NCI-H446 treated with DMSO at 0.1 percent for 48 hours (cell line): ENCODE data around the gene S1PR3.
A peak's percentile ranks its signal among the peaks of the same experiment; 100 is the strongest.

Experiments used
- DNase-seq: peaks from one replicate; lab custom pipeline; 2025; lab: John Stamatoyannopoulos, UW

S1PR3 gene

GRCh38 chr9:88993327-88993726, 2.1 kb downstream of the S1PR3 start:
- DNase-seq: no peak

GRCh38 chr9:88993871-88994460, 2.7 kb downstream of the S1PR3 start:
- DNase-seq: no peak

GRCh38 chr9:88994469-88995199, 3.4 kb downstream of the S1PR3 start:
- no peak for DNase-seq

- no peak for DNase-seq
Observed at GRCh38 chr9:88995200-88995577, 3.9 kb downstream of the S1PR3 start.

GRCh38 chr9:88995627-88996026, 4.4 kb downstream of the S1PR3 start:
- DNase-seq: no peak

- DNase-seq: no peak
Observed at GRCh38 chr9:88996046-88996920, 5.0 kb downstream of the S1PR3 start.

- no peak for DNase-seq
Observed at GRCh38 chr9:88996921-88997235, 5.6 kb downstream of the S1PR3 start.

- no peak for DNase-seq
Observed at GRCh38 chr9:88997646-88998045, 6.4 kb downstream of the S1PR3 start.

GRCh38 chr9:88998503-88998902, 7.2 kb downstream of the S1PR3 start:
- no peak for DNase-seq

- DNase-seq: peak; percentile 50
Observed at GRCh38 chr9:88998911-88999310, 7.6 kb downstream of the S1PR3 start.

- no peak for DNase-seq
Observed at GRCh38 chr9:89000371-89000781, 9.1 kb downstream of the S1PR3 start.

GRCh38 chr9:89000973-89001916, 10.0 kb downstream of the S1PR3 start:
- DNase-seq: peak; percentile 51

GRCh38 chr9:89001917-89002540, 10.8 kb downstream of the S1PR3 start:
- no peak for DNase-seq

GRCh38 chr9:89002987-89003386, 11.7 kb downstream of the S1PR3 start:
- no peak for DNase-seq

GRCh38 chr9:89005323-89005722, 14.1 kb downstream of the S1PR3 start:
- no peak for DNase-seq

GRCh38 chr9:89006267-89006666, 15.0 kb downstream of the S1PR3 start:
- no peak for DNase-seq

GRCh38 chr9:89006996-89007967, 16.0 kb downstream of the S1PR3 start:
- no peak for DNase-seq

GRCh38 chr9:89008055-89008743, 16.9 kb downstream of the S1PR3 start:
- DNase-seq: no peak

- DNase-seq: no peak
Observed at GRCh38 chr9:89008744-89009545, 17.7 kb downstream of the S1PR3 start.
